ENCODE data around the gene ZNF467.

The ZNF467 gene

DNA sequence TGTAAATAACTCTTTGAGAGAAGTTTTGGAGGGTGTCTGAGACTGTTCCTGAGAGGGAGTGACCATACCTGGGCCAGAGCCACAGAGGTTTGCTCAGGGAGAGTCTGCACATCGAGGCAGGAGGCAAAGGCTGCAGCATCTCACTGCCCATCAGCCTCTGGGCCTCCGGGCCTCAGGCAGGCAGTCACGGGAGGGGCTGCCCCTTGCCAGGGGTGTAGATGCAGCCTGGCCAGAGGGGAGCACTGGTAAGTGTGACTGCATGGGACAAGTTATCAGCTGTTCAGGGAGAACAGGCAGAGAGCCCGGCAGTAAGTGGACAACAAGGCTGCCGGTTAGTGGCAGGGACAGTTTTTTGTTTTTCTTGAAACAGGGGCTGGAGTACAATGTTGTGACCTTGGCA, 55.9 kb downstream of the ZNF467 start:
- TF ChIP-seq, protein P1, sequence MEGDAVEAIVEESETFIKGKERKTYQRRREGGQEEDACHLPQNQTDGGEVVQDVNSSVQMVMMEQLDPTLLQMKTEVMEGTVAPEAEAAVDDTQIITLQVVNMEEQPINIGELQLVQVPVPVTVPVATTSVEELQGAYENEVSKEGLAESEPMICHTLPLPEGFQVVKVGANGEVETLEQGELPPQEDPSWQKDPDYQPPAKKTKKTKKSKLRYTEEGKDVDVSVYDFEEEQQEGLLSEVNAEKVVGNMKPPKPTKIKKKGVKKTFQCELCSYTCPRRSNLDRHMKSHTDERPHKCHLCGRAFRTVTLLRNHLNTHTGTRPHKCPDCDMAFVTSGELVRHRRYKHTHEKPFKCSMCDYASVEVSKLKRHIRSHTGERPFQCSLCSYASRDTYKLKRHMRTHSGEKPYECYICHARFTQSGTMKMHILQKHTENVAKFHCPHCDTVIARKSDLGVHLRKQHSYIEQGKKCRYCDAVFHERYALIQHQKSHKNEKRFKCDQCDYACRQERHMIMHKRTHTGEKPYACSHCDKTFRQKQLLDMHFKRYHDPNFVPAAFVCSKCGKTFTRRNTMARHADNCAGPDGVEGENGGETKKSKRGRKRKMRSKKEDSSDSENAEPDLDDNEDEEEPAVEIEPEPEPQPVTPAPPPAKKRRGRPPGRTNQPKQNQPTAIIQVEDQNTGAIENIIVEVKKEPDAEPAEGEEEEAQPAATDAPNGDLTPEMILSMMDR (IDR thresholded peaks at IDR 0.05; ENCODE audit: insufficient read depth, low read depth, low read length, missing control alignments) = no peak
- no peak for DNase-seq (ENCODE audit: low read depth)

DNA sequence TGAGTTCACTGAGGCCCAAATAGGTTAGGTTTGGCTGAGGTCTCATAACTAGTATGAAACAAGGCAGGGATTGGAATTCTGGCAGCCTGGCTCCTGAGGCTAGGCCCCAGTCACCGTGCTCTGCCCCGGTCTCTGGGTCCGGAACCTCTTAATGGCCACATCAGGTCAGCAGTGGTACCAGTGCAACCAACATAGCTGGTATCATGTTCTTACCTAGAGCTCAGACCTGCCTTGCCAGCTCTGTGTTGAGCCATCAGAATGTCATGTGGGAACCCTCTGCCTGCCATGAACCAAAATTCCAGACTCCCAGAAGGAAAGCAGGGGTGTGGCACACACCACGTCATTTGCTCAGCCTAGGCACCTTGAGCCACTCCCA, 56.5 kb downstream of the ZNF467 start:
- peak; percentile 44 for DNase-seq (ENCODE audit: low read depth)
- TF ChIP-seq, protein P1 (IDR thresholded peaks at IDR 0.05; ENCODE audit: insufficient read depth, low read depth, low read length, missing control alignments) = no peak
- H3K4me3 ChIP-seq (ENCODE audit: low read length) = peak overlapping the region; percentile 13

More for the DNA sequence above, 55.9 kb downstream of the ZNF467 start:
- no peak overlapping the region for H3K4me3 ChIP-seq (ENCODE audit: low read length)

GRCh38 chr7:149716007-149716931, 57.1 kb downstream of the ZNF467 start:
- H3K4me3 ChIP-seq (ENCODE audit: low read length) = peak overlapping the region; percentile 67
- TF ChIP-seq, protein P1 (IDR thresholded peaks at IDR 0.05; ENCODE audit: insufficient read depth, low read depth, low read length, missing control alignments) = no peak
- DNase-seq (ENCODE audit: low read depth) = peak; percentile 93

DNA sequence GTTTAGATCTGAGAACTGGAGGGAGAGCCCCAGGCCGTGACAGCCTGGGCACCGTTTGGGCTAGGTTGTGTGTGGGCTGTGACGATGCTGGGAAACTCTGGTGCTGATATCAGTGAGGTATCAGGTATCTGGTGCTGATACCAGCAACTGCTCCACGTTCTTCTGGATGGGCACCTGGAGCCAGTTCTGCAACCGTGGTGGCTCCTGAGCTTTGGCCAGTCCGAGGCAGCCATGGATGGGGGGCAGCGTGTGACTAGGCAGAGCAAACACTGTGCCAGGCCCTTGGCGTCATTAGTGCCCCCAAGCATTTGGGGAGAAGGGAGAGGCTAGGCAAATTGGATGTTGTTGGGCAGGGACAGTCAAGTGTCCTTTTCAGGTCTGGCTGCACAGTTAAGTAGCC, 57.9 kb downstream of the ZNF467 start:
- peak overlapping the region; percentile 67 for H3K4me3 ChIP-seq (ENCODE audit: low read length)
- peak; percentile 19 for DNase-seq (ENCODE audit: low read depth)
- TF ChIP-seq, protein P1 (IDR thresholded peaks at IDR 0.05; ENCODE audit: insufficient read depth, low read depth, low read length, missing control alignments) = no peak

DNA sequence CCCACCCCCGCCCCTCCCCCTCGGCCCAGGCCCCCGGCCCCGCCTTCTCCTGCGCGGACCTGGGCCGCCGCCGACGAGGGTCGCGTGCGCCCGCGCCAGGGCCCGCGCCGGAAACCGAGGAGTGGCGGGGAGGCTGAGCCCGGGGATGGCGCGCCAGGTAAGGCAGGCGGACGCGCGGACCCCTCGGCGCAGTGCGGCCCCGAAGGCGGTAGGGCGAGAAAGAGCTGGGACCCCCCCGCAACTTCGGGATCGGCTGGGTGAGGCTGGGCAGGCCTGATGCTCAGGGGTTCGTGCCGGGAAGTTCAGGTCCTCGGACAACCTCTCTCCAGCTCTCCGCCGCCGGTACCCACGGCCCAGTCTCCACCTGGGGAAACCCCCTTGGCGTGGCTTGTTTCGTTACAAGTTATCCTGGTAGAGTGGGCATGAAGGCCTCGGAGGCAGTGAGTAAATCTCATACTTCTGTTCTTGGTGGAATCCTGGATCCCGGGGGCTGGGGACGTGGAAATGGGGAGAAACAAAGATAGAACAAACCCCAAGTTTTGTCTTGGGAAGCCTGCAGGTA, 58.4 kb downstream of the ZNF467 start:
- peak; percentile 49 for DNase-seq (ENCODE audit: low read depth)
- TF ChIP-seq, protein P1 (IDR thresholded peaks at IDR 0.05; ENCODE audit: insufficient read depth, low read depth, low read length, missing control alignments) = no peak
- peak overlapping the region; percentile 67 for H3K4me3 ChIP-seq (ENCODE audit: low read length)
